Measurements from ENCODE around the gene PHAF1. TPM values are rescaled to one million over a fixed set of nuclear protein-coding genes. Genes with fewer than 3 reads are reported as not detected.

The PHAF1 gene
- 19.1 and 20.8 TPM in 2 replicates for total RNA-seq

GRCh38 chr16:67109407-67110135 is at the start of gene PHAF1:
PHAF1 (plus strand) TSS chr16:67109941; CDS start chr16:67110176, 235 bp downstream.

GRCh38 chr16:67150833-67151396 is 41.2 kb downstream of the PHAF1 start, which contains the start of gene B3GNT9:
B3GNT9 (minus strand) TSS chr16:67150998; CDS start chr16:67150485, 513 bp downstream.

DNA sequence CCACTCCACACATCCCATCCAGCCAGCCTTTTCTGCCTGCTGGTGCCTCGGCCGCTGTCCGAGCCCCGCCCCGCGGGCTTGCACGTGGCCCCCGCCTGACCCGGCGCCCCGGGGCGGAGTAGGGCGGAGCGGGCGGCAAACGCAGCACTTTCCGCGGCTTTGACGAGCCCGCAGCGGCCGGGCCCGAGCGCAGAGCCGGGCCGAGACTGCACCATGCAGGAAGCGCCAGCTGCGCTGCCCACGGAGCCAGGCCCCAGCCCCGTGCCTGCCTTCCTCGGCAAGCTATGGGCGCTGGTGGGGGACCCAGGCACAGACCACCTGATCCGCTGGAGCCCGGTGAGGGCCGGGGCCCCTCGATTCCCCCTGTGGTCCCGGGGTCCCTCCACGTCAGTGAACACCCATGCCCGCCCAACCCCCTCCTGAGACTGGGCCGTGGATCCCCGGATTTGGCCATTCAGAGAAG is 54.9 kb downstream of the PHAF1 start, which contains the start of gene HSF4:
Gene HSF4, plus strand, starts transcription at position 147 of the 463 bp plus-strand sequence. Its CDS starts 67 bp downstream, at position 214.

DNA sequence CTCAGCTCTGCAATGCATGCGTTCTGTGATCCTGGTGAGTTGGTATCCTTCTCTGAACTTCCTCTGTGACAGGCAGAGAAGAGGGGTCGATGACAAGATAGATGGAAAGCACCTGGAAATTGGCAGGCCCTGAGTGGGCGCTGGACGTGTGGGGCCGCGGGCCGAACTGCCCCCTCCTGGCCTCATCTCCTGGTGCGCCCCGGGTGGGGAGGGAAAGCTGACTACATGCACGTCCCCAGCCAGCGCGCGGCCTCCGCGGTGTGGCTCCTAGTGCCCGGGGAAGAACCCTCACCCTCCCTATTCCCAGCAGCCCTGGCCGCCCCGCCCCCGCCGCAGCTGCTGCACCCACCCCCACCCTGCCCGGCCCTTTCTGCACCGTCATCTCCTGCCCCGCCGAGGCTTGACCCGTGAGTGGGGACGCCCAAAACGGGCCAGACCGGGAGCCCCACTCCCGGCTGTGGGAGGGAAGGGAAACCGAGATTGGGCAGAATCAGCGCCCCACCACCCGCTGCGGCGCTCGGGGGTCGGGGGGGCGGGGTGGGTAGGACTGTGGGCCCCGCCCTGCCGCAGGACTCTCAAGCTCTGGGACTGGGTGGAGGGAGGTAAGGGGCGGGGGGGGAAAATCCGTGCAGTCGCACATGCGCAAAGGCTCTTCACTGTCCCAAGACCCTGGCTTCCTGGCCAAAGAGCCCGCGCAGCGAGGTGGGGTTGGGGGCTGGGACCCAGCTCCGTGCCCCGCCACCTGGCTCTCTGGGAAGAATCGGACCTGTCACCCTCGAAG is 60.6 kb downstream of the PHAF1 start, which contains the start of gene NOL3:
Gene NOL3, plus strand, starts transcription at position 371 of the 781 bp plus-strand sequence.

DNA sequence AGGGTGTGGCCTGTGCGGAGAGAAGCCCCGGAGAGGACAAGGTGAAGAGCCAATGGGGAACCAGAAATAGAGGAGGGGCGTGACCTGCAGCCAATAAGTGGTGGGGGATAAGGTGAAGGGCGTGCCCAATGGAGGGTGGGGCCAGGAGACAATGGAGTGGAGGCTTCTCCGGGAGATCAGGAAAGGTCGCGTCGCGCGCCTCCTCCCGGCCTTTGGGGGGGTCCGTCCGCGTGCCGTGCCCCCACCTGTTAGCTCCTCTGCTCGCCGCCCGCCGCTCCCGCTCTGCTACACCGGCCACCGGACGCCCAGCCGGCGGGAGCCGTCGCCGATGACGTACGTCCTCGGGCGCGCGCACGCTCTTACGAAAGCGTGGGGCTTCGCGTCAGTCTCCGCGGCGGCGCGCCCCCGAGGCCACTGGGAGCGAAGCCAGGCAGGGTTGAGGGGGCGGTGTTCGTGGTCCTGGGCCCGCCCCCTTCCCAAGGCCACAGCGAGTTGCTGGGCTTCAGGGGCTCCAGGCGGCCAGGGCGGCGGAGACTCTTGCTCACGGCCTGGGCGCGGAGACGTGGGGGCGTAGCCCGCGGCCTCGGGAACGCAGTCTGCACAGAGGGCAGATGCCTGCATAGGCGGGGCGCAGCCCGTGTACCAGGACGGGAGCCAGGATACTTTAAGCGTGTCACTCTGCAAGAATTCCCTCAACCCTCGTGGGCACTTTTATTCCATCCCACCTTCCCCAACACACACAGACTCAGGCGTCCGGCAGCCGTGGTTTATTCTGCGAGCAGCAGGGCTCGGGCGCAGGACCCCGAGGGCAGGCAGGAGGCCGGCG is 74.1 kb downstream of the PHAF1 start, which contains the start of gene MATCAP1:
Gene MATCAP1, minus strand, starts transcription at position 337 of the 826 bp plus-strand sequence. CDS start 3,353 bp downstream, outside the sequence.

GRCh38 chr16:67190041-67190440 is 80.3 kb downstream of the PHAF1 start, which contains the start of gene EXOC3L1:
EXOC3L1 (minus strand) TSS chr16:67190136; CDS start chr16:67189676, 460 bp downstream.

GRCh38 chr16:67191995-67192681 is 82.4 kb downstream of the PHAF1 start, which contains the start of gene E2F4:
E2F4 (plus strand) TSS chr16:67192155; CDS start chr16:67192228, 73 bp downstream.

Other genes starting within 250 kb of the PHAF1 start
- 6.9 and 7.7 TPM in 2 replicates for gene PDP2, start 229.4 kb upstream of the PHAF1 start, total RNA-seq
- gene CDH16, start 191.1 kb upstream of the PHAF1 start, total RNA-seq, result not detected in 2 replicates
- 1.3 and 2.3 TPM in 2 replicates for gene RRAD, start 184.4 kb upstream of the PHAF1 start, total RNA-seq
- 70.7 and 88.4 TPM in 2 replicates for gene CIAO2B, start 175.5 kb upstream of the PHAF1 start, total RNA-seq
- gene CES2, start 174.4 kb upstream of the PHAF1 start, total RNA-seq, result 33.8 and 39.3 TPM in 2 replicates
- gene CES3, start 148.7 kb upstream of the PHAF1 start, total RNA-seq, result 0.86 TPM in 1 of 2 replicates, not detected in the other
- 3.6 and 5.0 TPM in 2 replicates for gene CES4A, start 121.4 kb upstream of the PHAF1 start, total RNA-seq
- 95.6 and 99.8 TPM in 2 replicates for gene CBFB, start 80.8 kb upstream of the PHAF1 start, total RNA-seq
- 45.9 and 50.6 TPM in 2 replicates for gene B3GNT9, start 41.1 kb downstream of the PHAF1 start, total RNA-seq
- 12.2 and 13.5 TPM in 2 replicates for gene TRADD, start 50.0 kb downstream of the PHAF1 start, total RNA-seq
- gene FBXL8, start 50.0 kb downstream of the PHAF1 start, total RNA-seq, result 11.2 and 12.7 TPM in 2 replicates
- gene HSF4, start 54.8 kb downstream of the PHAF1 start, total RNA-seq, result 3.0 and 4.4 TPM in 2 replicates
- gene NOL3, start 60.6 kb downstream of the PHAF1 start, total RNA-seq, result 14.6 and 14.9 TPM in 2 replicates
- gene MATCAP1, start 74.0 kb downstream of the PHAF1 start, total RNA-seq, result 3.7 and 4.2 TPM in 2 replicates
- gene EXOC3L1, start 80.2 kb downstream of the PHAF1 start, total RNA-seq, result not detected in 2 replicates
- gene E2F4, start 82.2 kb downstream of the PHAF1 start, total RNA-seq, result 38.9 and 43.9 TPM in 2 replicates
- 0.11 and 0.13 TPM in 2 replicates for gene ELMO3, start 89.2 kb downstream of the PHAF1 start, total RNA-seq
- 28.1 and 35.4 TPM in 2 replicates for gene TMEM208, start 117.2 kb downstream of the PHAF1 start, total RNA-seq
- 7.8 and 9.0 TPM in 2 replicates for gene FHOD1, start 137.5 kb downstream of the PHAF1 start, total RNA-seq
- 0.86 and 1.0 TPM in 2 replicates for gene SLC9A5, start 139.0 kb downstream of the PHAF1 start, total RNA-seq
- 18.0 and 19.1 TPM in 2 replicates for gene PLEKHG4, start 169.6 kb downstream of the PHAF1 start, total RNA-seq
- 0.11 TPM in 1 of 2 replicates, not detected in the other for gene KCTD19, start 216.8 kb downstream of the PHAF1 start, total RNA-seq
- gene LRRC36, start 216.9 kb downstream of the PHAF1 start, total RNA-seq, result 0.43 TPM in 1 of 2 replicates, not detected in the other

Measured in articular chondrocyte of knee joint (primary cell).